ENCODE data around the gene OSBP. TPM values are rescaled to one million over a fixed set of nuclear protein-coding genes. Genes with fewer than 3 reads are reported as not detected.
"Not testable (repeated sequence)": the region's sequence is repeated elsewhere in the genome, so short reads cannot be mapped to it uniquely, and the experiment has no call there.

The OSBP gene
- total and polyA plus RNA-seq, 8 donors, result 10.8 to 67.9 (median 27.2) TPM

DNA sequence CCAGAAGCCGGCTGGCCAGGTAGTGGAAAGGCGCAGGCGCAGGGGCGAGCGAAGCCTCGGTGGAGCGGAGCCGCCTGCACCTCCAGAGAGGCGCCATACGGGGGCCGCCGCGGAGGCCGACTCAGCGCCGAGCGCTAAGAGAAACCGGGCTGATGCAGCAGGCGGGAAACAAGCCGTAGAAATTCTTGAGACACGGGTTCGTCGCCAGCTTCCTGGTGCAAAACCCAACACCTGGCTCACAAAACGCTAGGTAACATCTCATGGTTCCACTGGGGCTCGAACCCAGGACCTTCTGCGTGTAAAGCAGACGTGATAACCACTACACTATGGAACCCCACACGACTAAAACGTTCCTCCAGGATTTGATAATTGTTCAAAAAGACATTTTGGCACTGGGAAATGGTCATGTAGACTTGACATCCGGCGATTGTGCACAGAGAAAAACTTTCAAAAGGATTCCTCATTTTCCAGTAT, 65.2 kb downstream of the OSBP start:
- intact Hi-C loops (cut with DNase I; ENCODE audit: low total_unique reads), result no loop called here
- peaks cover 0 to 27% (median 10%) of the 10 kb centered on the region in 4 donors for H3K4me1 ChIP-seq
- H3K36me3 ChIP-seq, result no peaks in the 10 kb centered on the region
- WGBS, 5 donors, result 0 to 1% (median 0%) methylated on average over 25 to 31 of the region's 31 CpGs
- peak overlapping the region; percentile 63 to 86 (median 83) for H3K27ac ChIP-seq
- no peaks in the 10 kb centered on the region for H3K27me3 ChIP-seq
- peak; percentile 79 to 93 for DNase-seq
- peak overlapping the region; percentile 49 to 54 (median 54) for H3K4me3 ChIP-seq
- H3K9me3 ChIP-seq, result no peaks in the 10 kb centered on the region
- TF ChIP-seq POLR2A (IDR thresholded peaks at IDR 0.05) (no peak), EP300 (IDR thresholded peaks at IDR 0.05) (no peak), POLR2AphosphoS5 (IDR thresholded peaks at IDR 0.05) (peak in 1 of 3 donors; percentile 71)
- TF ChIP-seq, protein P1, sequence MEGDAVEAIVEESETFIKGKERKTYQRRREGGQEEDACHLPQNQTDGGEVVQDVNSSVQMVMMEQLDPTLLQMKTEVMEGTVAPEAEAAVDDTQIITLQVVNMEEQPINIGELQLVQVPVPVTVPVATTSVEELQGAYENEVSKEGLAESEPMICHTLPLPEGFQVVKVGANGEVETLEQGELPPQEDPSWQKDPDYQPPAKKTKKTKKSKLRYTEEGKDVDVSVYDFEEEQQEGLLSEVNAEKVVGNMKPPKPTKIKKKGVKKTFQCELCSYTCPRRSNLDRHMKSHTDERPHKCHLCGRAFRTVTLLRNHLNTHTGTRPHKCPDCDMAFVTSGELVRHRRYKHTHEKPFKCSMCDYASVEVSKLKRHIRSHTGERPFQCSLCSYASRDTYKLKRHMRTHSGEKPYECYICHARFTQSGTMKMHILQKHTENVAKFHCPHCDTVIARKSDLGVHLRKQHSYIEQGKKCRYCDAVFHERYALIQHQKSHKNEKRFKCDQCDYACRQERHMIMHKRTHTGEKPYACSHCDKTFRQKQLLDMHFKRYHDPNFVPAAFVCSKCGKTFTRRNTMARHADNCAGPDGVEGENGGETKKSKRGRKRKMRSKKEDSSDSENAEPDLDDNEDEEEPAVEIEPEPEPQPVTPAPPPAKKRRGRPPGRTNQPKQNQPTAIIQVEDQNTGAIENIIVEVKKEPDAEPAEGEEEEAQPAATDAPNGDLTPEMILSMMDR (IDR thresholded peaks at IDR 0.05), result peak in 5 of 7 experiments; percentile 26 to 49 (median 34)

DNA sequence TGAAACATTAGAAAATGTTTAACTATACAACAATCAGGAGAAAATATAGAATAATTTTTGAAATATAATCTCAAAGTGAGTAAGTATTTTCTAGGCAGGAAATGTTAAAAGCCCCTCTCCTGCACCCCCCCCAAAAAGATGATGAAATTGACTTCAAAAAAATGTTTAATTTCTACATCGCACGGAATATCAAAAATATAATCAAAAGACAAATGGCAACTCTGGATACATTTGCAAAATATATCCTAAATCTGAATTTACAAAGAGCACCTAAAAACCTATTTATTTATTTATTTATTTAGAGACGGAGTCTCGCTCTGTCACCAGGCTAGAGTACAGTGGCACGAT, 67.3 kb downstream of the OSBP start:
- WGBS, 5 donors, result 92 to 98% (median 96%) methylated on average over 5 of the region's 5 CpGs
- Histone ChIP-seq H3K4me1 (peaks cover 0 to 27% (median 10%) of the 10 kb centered on the region in 4 donors), H3K36me3 (no peaks in the 10 kb centered on the region), H3K9me3 (no peaks in the 10 kb centered on the region), H3K4me3 (no peak overlapping the region), H3K27ac (no peak overlapping the region), H3K27me3 (no peaks in the 10 kb centered on the region)
- TF ChIP-seq POLR2A (IDR thresholded peaks at IDR 0.05) (no peak), EP300 (IDR thresholded peaks at IDR 0.05) (no peak), POLR2AphosphoS5 (IDR thresholded peaks at IDR 0.05) (no peak)
- TF ChIP-seq, protein P1 (IDR thresholded peaks at IDR 0.05), result no peak
- DNase-seq, result no peak
- intact Hi-C loops (cut with DNase I; ENCODE audit: low total_unique reads), result loop anchor here (10.0 kb wide), 1 partner anchor 127 kb away; no protein-coding TSS in a partner anchor

DNA sequence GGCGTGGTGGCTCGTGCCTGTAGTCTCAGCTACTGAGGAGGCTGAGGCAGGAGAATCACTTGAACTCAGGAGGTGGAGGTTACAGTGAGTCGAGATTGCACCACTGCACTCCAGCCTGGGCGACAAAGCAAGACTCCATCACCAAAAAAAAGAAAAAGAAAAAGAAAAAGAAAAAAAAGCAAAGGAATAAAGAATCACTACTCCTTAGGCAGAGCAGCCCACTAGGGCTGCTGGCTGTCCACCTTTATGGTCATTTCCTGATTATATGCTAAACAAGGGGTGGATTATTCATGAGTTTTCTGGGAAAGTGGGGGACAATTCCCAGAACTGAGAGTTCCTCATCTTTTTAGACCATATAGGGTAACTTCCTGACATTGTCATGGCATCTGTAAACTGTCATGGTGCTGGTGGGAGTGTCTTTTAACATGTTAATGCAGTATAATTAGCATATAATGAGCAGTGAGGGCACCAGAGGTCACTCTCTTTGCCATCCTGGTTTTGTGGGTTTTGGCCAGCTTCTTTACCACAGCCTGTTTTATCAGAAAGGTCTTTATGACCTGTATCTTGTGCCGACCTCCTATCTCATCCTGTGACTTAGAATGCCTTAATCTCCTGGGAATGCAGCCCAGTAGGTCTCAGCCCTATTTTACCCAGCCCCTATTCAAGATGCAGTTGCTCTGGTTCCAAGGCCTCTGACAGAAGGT, 67.8 kb downstream of the OSBP start:
- not testable (repeated sequence) for H3K9me3 ChIP-seq, H3K27ac ChIP-seq, H3K36me3 ChIP-seq, H3K4me3 ChIP-seq, DNase-seq, H3K27me3 ChIP-seq
- intact Hi-C loops (cut with DNase I; ENCODE audit: low total_unique reads), result loop anchor here (10.0 kb wide), 1 partner anchor 127 kb away; no protein-coding TSS in a partner anchor
- H3K4me1 ChIP-seq, result peaks cover 0 to 27% (median 10%) of the 10 kb centered on the region in 4 donors
- WGBS, 5 donors, result 75 to 85% (median 80%) methylated on average over 3 to 5 of the region's 5 CpGs

DNA sequence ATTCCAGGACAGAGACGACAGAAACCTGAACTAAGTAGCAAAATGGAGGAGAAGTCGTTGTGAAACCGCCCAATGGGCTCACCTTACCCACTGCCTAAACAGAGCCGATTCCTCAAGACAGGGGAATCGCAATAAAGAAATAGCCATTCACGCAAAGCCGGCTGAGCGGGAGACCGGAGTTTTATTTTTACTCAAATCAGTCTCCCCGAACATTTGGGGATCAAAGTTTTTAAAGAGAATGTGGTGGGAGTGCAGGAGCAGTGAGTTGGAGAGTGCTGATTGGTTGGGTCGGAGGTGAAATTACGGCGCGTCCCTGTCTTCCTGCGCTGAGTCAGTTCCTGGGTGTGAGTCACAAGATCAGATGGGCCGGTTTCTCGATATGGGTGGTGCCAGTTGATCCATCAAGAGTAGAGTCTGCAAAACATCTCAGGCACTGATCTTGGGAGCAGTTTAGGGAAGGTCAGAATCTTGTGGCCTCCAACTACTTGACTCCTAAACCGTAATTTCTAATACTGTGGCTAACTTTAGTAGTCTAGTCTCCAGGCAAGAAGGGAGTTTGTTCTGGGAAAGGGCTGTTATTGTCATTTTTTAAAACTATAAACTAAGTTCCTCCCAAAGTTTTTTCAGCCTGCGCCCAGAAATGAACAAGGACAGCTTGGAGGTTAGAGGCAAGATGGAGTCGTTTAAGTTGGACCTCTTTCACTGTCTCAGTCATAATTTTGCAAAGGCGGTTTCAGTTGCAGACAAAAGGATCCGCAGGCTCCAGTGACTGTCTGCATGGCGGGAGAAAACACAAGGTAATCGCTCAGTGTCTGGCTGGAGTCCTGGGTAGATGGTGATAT, 70.2 kb downstream of the OSBP start:
- Histone ChIP-seq H3K4me1 (peaks cover 0 to 14% (median 4%) of the 10 kb centered on the region in 4 donors), H3K27ac (no peak overlapping the region), H3K9me3 (no peaks in the 10 kb centered on the region), H3K4me3 (no peak overlapping the region), H3K36me3 (no peaks in the 10 kb centered on the region), H3K27me3 (no peaks in the 10 kb centered on the region)
- no peak for DNase-seq
- WGBS, 5 donors, result 92 to 94% (median 93%) methylated on average over 24 of the region's 24 CpGs
- intact Hi-C loops (cut with DNase I; ENCODE audit: low total_unique reads), result loop anchor here (10.0 kb wide), 1 partner anchor 129 kb away; no protein-coding TSS in a partner anchor
- TF ChIP-seq EP300 (IDR thresholded peaks at IDR 0.05), result no peak
- no peak for TF ChIP-seq POLR2A (IDR thresholded peaks at IDR 0.05)

DNA sequence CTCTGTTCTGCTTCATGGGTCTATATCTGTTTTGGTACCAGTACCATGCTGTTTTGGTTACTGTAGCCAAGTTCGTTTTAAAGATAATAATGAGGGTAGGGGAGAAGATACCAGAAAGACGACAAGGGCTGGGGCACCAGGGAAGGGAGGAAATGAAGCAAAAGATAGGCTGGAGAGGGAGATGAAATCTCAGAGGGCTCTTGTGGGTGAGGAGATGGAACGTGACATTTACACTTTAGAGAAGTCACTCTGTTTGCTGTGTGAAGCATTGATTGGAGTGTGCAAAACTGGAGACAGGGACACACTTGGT, 70.8 kb downstream of the OSBP start:
- H3K27me3 ChIP-seq, result no peaks in the 10 kb centered on the region
- no peak for DNase-seq
- TF ChIP-seq, protein P1 (IDR thresholded peaks at IDR 0.05), result no peak
- no peak for TF ChIP-seq EP300 (IDR thresholded peaks at IDR 0.05)
- TF ChIP-seq POLR2A (IDR thresholded peaks at IDR 0.05), result no peak
- no peak for TF ChIP-seq POLR2AphosphoS5 (IDR thresholded peaks at IDR 0.05)
- peaks cover 0 to 8% (median 2%) of the 10 kb centered on the region in 4 donors for H3K4me1 ChIP-seq
- 72 to 85% (median 83%) methylated on average over 3 of the region's 3 CpGs for WGBS, 5 donors
- H3K27ac ChIP-seq, result no peak overlapping the region
- no peaks in the 10 kb centered on the region for H3K36me3 ChIP-seq
- no peak overlapping the region for H3K4me3 ChIP-seq
- no peaks in the 10 kb centered on the region for H3K9me3 ChIP-seq
- intact Hi-C loops (cut with DNase I; ENCODE audit: low total_unique reads), result loop anchor here (10.0 kb wide), 1 partner anchor 130 kb away; no protein-coding TSS in a partner anchor

DNA sequence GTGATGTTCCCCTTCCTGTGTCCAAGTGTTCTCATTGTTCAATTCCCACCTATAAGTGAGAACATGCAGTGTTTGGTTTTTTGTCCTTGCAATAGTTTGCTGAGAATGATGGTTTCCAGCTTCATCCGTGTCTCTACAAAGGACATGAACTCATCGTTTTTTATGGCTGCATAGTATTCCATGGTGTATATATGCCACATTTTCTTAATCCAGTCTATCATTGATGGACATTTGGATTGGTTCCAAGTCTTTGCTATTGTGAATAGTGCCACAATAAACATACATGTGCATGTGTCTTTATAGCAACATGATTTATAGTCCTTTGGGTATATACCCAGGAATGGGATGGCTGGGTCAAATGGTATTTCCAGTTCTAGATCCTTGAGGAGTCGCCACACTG, 71.9 kb downstream of the OSBP start:
- not testable (repeated sequence) for H3K4me1 ChIP-seq, H3K27ac ChIP-seq, H3K9me3 ChIP-seq, H3K27me3 ChIP-seq, DNase-seq, H3K36me3 ChIP-seq, H3K4me3 ChIP-seq
- intact Hi-C loops (cut with DNase I; ENCODE audit: low total_unique reads), result loop anchor here (10.0 kb wide), 1 partner anchor 131 kb away; no protein-coding TSS in a partner anchor
- WGBS, 5 donors, result 82 to 100% (median 91%) methylated on average over 1 to 3 of the region's 3 CpGs

Measured in stomach (tissue), 9 donors.